Measurements from ENCODE around the gene PPP1R14B. TPM values are rescaled to one million over a fixed set of nuclear protein-coding genes. Genes with fewer than 3 reads are reported as not detected.

Gene PPP1R14B
- total and polyA plus RNA-seq, 12 donors, result 52.4 to 331 (median 92.5) TPM

DNA sequence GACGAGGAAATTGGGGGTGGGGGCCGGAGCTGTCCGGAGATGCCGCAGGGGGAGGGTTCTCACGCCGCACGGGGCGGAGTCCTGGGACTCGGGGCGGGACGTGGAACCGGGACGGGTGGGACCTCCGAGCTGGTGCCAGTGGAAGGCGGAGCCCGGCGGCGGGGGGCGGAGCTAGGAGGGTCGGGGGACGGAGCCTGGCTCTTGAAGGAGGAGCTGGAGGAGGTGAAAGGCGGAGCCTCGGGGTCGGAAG is 5.6 kb downstream of the PPP1R14B start:
- ATAC-seq (peak; percentile 82 to 94 (median 90)), DNase-seq (peak; percentile 100)
- TF ChIP-seq, protein P1, sequence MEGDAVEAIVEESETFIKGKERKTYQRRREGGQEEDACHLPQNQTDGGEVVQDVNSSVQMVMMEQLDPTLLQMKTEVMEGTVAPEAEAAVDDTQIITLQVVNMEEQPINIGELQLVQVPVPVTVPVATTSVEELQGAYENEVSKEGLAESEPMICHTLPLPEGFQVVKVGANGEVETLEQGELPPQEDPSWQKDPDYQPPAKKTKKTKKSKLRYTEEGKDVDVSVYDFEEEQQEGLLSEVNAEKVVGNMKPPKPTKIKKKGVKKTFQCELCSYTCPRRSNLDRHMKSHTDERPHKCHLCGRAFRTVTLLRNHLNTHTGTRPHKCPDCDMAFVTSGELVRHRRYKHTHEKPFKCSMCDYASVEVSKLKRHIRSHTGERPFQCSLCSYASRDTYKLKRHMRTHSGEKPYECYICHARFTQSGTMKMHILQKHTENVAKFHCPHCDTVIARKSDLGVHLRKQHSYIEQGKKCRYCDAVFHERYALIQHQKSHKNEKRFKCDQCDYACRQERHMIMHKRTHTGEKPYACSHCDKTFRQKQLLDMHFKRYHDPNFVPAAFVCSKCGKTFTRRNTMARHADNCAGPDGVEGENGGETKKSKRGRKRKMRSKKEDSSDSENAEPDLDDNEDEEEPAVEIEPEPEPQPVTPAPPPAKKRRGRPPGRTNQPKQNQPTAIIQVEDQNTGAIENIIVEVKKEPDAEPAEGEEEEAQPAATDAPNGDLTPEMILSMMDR (IDR thresholded peaks at IDR 0.05), result no peak
- H3K9me3 ChIP-seq, result no peaks in the 10 kb centered on the region
- intact Hi-C loops (cut with DNase I), result loop anchor here in 3 of 10 donors (1.0 to 2.0 kb wide), 2 partner anchors 29 to 30 kb away; no protein-coding TSS in a partner anchor
- peaks cover 0 to 48% (median 14%) of the 10 kb centered on the region in 9 donors for H3K36me3 ChIP-seq
- no peaks in the 10 kb centered on the region for H3K27me3 ChIP-seq
- peaks cover 15 to 66% (median 38%) of the 10 kb centered on the region in 9 donors for H3K4me1 ChIP-seq
- H3K27ac ChIP-seq, result peak overlapping the region; percentile 90 to 100 (median 98)
- WGBS, 2 donors, result 0 to 1% methylated on average over 22 to 23 of the region's 24 CpGs
- peak overlapping the region; percentile 33 to 99 (median 88) for H3K4me3 ChIP-seq

DNA sequence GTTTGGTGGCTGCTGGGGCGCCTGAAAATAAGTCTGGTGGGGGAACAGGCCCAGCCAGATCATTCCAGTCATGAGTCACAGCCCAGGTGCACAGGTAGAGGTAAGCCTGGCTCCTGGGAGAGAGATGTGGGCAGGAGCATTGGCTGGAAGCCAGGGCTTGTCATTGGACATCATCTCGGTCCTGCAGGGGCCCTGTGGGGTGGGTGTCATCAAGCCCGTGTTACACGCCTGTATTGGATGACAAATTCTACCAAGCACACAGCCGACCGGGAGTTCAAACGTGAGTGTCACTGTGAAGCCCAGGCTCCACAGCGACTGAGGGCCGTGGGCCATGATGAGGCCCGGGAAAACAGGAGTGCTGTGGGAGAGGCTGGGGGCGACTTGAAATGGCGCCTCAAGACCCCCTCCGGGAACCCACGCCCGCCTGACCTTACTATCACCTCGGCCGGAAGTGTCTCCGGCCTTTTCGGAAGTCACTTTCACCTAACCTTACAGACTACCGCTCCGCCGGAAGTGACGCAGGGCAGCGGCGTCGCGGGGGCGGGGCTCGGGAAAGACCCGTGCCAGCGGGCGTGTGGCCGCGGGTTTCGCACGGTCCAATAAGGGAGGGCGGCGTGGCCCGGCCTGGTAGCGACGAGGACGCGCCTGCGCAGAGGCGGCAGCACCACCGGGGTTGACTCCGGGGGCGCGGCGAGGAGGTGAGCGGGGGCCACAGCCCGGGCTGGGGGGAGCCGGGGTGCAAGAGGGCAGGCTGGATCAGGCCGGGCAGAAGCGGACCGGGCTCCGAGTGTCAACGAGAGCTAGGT is 6.1 kb downstream of the PPP1R14B start, which contains the start of gene FKBP2:
Gene FKBP2, plus strand, starts transcription at position 661 of the 806 bp plus-strand sequence. CDS start 1,293 bp downstream, outside the sequence.
- intact Hi-C loops (cut with DNase I), result loop anchor here in 3 of 10 donors (1.0 to 2.0 kb wide), 2 partner anchors 30 kb away; no protein-coding TSS in a partner anchor
- WGBS, 2 donors, result 1 to 2% methylated on average over 58 of the region's 58 CpGs
- H3K36me3 ChIP-seq, result peaks cover 0 to 50% (median 14%) of the 10 kb centered on the region in 9 donors
- TF ChIP-seq, protein P1 (IDR thresholded peaks at IDR 0.05), result no peak
- peak within 1 kb of the TSS; percentile 73 to 99 (median 88) for H3K4me3 ChIP-seq
- H3K27me3 ChIP-seq, result no peaks in the 10 kb centered on the region
- peak; percentile 96 to 98 for DNase-seq
- H3K4me1 ChIP-seq, result peaks cover 11 to 68% (median 35%) of the 10 kb centered on the region in 9 donors
- no peaks in the 10 kb centered on the region for H3K9me3 ChIP-seq
- peak; percentile 75 to 84 (median 80) for ATAC-seq
- peak within 1 kb of the TSS; percentile 95 to 100 (median 98) for H3K27ac ChIP-seq

DNA sequence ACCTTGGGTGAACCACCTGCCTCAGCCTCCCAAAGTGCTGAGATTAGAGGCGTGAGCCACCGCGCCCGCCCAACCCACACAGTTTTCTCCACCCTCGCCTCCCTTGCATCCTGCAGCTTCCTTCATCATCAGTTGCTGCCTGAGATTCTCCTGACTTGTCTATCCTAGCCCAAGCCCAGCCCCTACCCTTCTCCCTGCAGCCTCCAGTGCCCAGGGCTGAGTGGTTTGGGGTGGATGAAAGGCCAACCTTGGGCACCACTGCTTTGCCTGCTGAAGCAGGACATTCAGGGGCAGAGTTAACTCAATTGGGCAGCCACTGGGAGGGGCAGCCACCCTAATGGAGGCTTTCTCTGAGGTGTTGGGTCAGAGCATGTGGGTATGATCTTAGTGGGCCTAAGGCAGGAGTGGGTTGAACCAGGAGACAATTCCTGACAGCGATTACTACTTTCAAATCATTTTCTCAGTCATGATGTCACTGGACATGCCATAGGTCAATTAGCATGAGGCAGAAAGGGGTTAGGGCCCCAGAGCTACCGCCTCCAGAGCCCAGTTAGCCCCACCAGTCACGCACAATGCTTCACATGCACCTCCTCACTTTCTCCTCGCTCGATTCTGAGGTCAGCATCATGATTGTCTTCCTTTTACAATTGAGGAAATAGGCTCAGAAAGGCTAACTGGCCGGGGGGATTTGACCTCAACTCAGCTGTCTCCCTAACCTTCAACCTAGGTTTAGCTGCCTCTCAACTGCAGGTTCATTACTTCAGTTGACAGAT is 6.9 kb downstream of the PPP1R14B start:
- peak overlapping the region; percentile 33 to 99 (median 88) for H3K4me3 ChIP-seq
- TF ChIP-seq, protein P1 (IDR thresholded peaks at IDR 0.05), result no peak
- H3K27ac ChIP-seq, result peak overlapping the region; percentile 90 to 100 (median 98)
- H3K27me3 ChIP-seq, result no peaks in the 10 kb centered on the region
- peaks cover 13 to 68% (median 35%) of the 10 kb centered on the region in 9 donors for H3K4me1 ChIP-seq
- ATAC-seq (no peak), DNase-seq (no peak)
- intact Hi-C loops (cut with DNase I), result loop anchor here in 1 of 10 donors (2.0 kb wide), 1 partner anchor 31 kb away; no protein-coding TSS in a partner anchor
- WGBS, 2 donors, result 85 to 87% methylated on average over 11 of the region's 11 CpGs
- H3K9me3 ChIP-seq, result no peaks in the 10 kb centered on the region
- H3K36me3 ChIP-seq, result peaks cover 0 to 49% (median 14%) of the 10 kb centered on the region in 9 donors

DNA sequence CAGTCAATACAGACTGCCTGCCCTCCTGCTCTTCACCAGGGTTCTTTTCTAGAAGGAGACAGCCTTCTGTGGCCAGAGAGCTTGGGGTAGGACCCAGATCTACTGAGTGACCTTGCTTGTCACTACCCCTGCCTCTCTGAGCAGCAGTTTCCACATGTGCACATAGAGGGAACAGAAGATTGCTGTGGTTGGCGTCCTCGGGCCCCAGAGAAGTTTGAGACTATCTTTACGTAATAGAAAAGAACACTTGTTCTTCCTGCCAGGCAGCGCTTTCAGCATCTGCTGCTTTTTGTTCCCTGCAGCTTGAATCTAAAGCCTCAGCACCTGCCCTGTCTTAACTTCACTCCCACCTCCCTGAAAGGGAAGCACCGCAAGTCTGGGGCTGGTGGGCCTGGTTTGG is 7.7 kb downstream of the PPP1R14B start:
- DNase-seq, result no peak
- 81 to 91% methylated on average over 5 of the region's 5 CpGs for WGBS, 2 donors
- ATAC-seq, result no peak
- Histone ChIP-seq H3K4me1 (peaks cover 13 to 67% (median 36%) of the 10 kb centered on the region in 9 donors), H3K27ac (peak overlapping the region in 7 of 10 donors; percentile 6 to 100 (median 98)), H3K36me3 (peaks cover 0 to 42% (median 10%) of the 10 kb centered on the region in 9 donors), H3K9me3 (no peaks in the 10 kb centered on the region), H3K27me3 (no peaks in the 10 kb centered on the region), H3K4me3 (no peak overlapping the region)
- intact Hi-C loops (cut with DNase I), result no loop called here
- TF ChIP-seq, protein P1 (IDR thresholded peaks at IDR 0.05), result no peak
